Liver (tissue), 9 donors: ENCODE results near the gene SP110. TPM values are rescaled to one million over a fixed set of nuclear protein-coding genes. Genes with fewer than 3 reads are reported as not detected.

Experiments
- DNase-seq: peaks from one replicate; pipeline ENCODE4 v3.0.0-alpha.2; 2017; ENCODE audit warnings: low spot score
- H3K27ac ChIP-seq, 2 donors: one replicate each; pipeline ENCODE4 v1.7.0; 2013; ENCODE audit warnings: inconsistent platforms in 2 of 2, low read length in 2 of 2, control low read depth in 1 of 2, low read depth in 1 of 2, mild to moderate bottlenecking in 1 of 2
- H3K27me3 ChIP-seq, 4 donors: one replicate each; pipeline versions ENCODE4 v1.6.1 to v1.7.0; 2013; ENCODE audit warnings: low read length in 3 of 4, inconsistent platforms in 1 of 4, mild to moderate bottlenecking in 1 of 4, moderate library complexity in 1 of 4; ENCODE audit not compliant: control insufficient read depth in 4 of 4, insufficient read depth in 4 of 4
- H3K36me3 ChIP-seq, 4 donors: one replicate each; pipeline versions ENCODE4 v1.6.1 to v1.7.0; 2013; ENCODE audit warnings: low read length in 3 of 4, mild to moderate bottlenecking in 3 of 4, low read depth in 1 of 4, moderate library complexity in 1 of 4; ENCODE audit not compliant: control insufficient read depth in 4 of 4, insufficient read depth in 3 of 4
- H3K4me1 ChIP-seq, 4 donors: one replicate each; pipeline versions ENCODE4 v1.6.1 to v1.7.0; 2013; ENCODE audit warnings: low read length in 3 of 4, mild to moderate bottlenecking in 3 of 4, moderate library complexity in 1 of 4; ENCODE audit not compliant: control insufficient read depth in 4 of 4, insufficient read depth in 4 of 4
- H3K4me3 ChIP-seq, 3 donors: one replicate each; pipeline versions ENCODE4 v1.6.1 to v1.7.0; 2013; ENCODE audit warnings: low read length in 3 of 3, control low read depth in 1 of 3, low read depth in 1 of 3, mild to moderate bottlenecking in 1 of 3
- H3K9ac ChIP-seq, 2 donors: one replicate each; pipeline ENCODE4 v1.7.0; 2013; ENCODE audit warnings: low read length in 2 of 2, mild to moderate bottlenecking in 2 of 2, moderate library complexity in 2 of 2, control low read depth in 1 of 2, low read depth in 1 of 2
- H3K9me3 ChIP-seq, 4 donors: one replicate each; pipeline versions ENCODE4 v1.6.1 to v1.7.0; 2013; ENCODE audit warnings: low read length in 3 of 4; ENCODE audit not compliant: control insufficient read depth in 4 of 4
- EGR1 ChIP-seq, 2 donors: IDR thresholded peaks; 2 replicates each; pipeline ENCODE4 v1.6.1; 2016 to 2018; ENCODE audit warnings: antibody characterized with exemption in 2 of 2, low read depth in 2 of 2
- FOXA1 ChIP-seq: IDR thresholded peaks from 2 replicates; pipeline ENCODE4 v1.6.1; 2016; ENCODE audit warnings: antibody characterized with exemption
- GABPA ChIP-seq, 2 donors: IDR thresholded peaks in 1 of 2; conservative IDR thresholded peaks in 1 of 2; 2 replicates each; pipeline ENCODE4 v1.6.1; 2016; ENCODE audit warnings: antibody characterized with exemption in 2 of 2, mild to moderate bottlenecking in 1 of 2, moderate library complexity in 1 of 2
- HNF4A ChIP-seq, 2 donors: conservative IDR thresholded peaks; 2 replicates each; pipeline ENCODE4 v1.6.1; 2016; ENCODE audit warnings: antibody characterized with exemption in 2 of 2, mild to moderate bottlenecking in 2 of 2
- HNF4G ChIP-seq: IDR thresholded peaks from 2 replicates; pipeline ENCODE4 v1.6.1; 2016; ENCODE audit warnings: antibody characterized with exemption
- JUND ChIP-seq, 2 donors: IDR thresholded peaks; 2 replicates each; pipeline ENCODE4 v1.6.1; 2016; ENCODE audit warnings: antibody characterized with exemption in 2 of 2
- MAX ChIP-seq: IDR thresholded peaks from 2 replicates; pipeline ENCODE4 v1.6.1; 2016; ENCODE audit warnings: antibody characterized with exemption
- NR2F2 ChIP-seq: IDR thresholded peaks from 2 replicates; pipeline ENCODE4 v1.6.1; 2016; ENCODE audit warnings: antibody characterized with exemption
- REST ChIP-seq: IDR thresholded peaks from 2 replicates; pipeline ENCODE4 v1.6.1; 2016; ENCODE audit warnings: antibody characterized with exemption, mild to moderate bottlenecking
- TAF1 ChIP-seq: conservative IDR thresholded peaks from 2 replicates; pipeline ENCODE4 v1.6.1; 2016; ENCODE audit warnings: antibody characterized with exemption, mild to moderate bottlenecking
- YY1 ChIP-seq: IDR thresholded peaks from 2 replicates; pipeline ENCODE4 v1.6.1; 2016; ENCODE audit warnings: antibody characterized with exemption, mild to moderate bottlenecking
- WGBS: extraction: QIAGEN DNeasy Blood & Tissue Kit; methylation state at CpG from one replicate; pipeline ENCODE4 v1.1.7; 2013; 5-methylcytosine and 5-hydroxymethylcytosine counted together
- polyA plus RNA-seq, 2 donors: library from polyadenylated mRNA; stranded (reverse) in 1 of 2; unstranded in 1 of 2; fragments of 200-250 nt in 1 of 2; fragments of >200 nt in 1 of 2; fragmentation: Nextera tagmentation in 1 of 2; extraction: Ambion mirVana in 1 of 2; gene quantifications; one replicate each; pipeline versions ENCODE4 v1.2.1 to v1.2.3, GENCODE V29; 2013 to 2015
- total RNA-seq, 2 donors: library from RNA; depleted of rRNA; stranded (reverse); fragments of >200 nt; gene quantifications; one replicate each; pipeline ENCODE4 v1.2.3, GENCODE V29; 2014
- TF ChIP-seq, protein P1 (sequence below): fragments of 150-350 bp; IDR thresholded peaks from 2 replicates; pipeline ENCODE4 v1.5.1; 2017; ENCODE audit warnings: improper control_type of control experiment, low read depth, low read length; ENCODE audit not compliant: missing input control
- TF ChIP-seq, protein P2 (sequence below): IDR thresholded peaks from 2 replicates; pipeline ENCODE4 v1.6.1; 2016; ENCODE audit warnings: antibody characterized with exemption
- TF ChIP-seq, protein P3 (sequence below): IDR thresholded peaks from 2 replicates; pipeline ENCODE4 v1.6.1; 2016; ENCODE audit warnings: antibody characterized with exemption
- donor health status: healthy.
- donor health status: healthy.
- donor health status: healthy.
- donor health status: healthy.
- donor health status: healthy.

The SP110 gene
- total and polyA plus RNA-seq, 4 donors = 5.3 to 15.4 (median 8.2) TPM

GRCh38 chr2:230144355-230144754, 75.4 kb downstream of the SP110 start (continued):
- TF ChIP-seq, protein P1, sequence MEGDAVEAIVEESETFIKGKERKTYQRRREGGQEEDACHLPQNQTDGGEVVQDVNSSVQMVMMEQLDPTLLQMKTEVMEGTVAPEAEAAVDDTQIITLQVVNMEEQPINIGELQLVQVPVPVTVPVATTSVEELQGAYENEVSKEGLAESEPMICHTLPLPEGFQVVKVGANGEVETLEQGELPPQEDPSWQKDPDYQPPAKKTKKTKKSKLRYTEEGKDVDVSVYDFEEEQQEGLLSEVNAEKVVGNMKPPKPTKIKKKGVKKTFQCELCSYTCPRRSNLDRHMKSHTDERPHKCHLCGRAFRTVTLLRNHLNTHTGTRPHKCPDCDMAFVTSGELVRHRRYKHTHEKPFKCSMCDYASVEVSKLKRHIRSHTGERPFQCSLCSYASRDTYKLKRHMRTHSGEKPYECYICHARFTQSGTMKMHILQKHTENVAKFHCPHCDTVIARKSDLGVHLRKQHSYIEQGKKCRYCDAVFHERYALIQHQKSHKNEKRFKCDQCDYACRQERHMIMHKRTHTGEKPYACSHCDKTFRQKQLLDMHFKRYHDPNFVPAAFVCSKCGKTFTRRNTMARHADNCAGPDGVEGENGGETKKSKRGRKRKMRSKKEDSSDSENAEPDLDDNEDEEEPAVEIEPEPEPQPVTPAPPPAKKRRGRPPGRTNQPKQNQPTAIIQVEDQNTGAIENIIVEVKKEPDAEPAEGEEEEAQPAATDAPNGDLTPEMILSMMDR = no peak
- TF ChIP-seq YY1 (no peak), TAF1 (no peak), NR2F2 (no peak), GABPA (IDR thresholded peaks at IDR 0.05 in 1 of 2, conservative IDR thresholded peaks at IDR 0.05 in 1 of 2) (no peak), JUND (IDR thresholded peaks at IDR 0.05) (no peak)
- TF ChIP-seq, protein P2, sequence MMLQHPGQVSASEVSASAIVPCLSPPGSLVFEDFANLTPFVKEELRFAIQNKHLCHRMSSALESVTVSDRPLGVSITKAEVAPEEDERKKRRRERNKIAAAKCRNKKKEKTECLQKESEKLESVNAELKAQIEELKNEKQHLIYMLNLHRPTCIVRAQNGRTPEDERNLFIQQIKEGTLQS = no peak

DNA sequence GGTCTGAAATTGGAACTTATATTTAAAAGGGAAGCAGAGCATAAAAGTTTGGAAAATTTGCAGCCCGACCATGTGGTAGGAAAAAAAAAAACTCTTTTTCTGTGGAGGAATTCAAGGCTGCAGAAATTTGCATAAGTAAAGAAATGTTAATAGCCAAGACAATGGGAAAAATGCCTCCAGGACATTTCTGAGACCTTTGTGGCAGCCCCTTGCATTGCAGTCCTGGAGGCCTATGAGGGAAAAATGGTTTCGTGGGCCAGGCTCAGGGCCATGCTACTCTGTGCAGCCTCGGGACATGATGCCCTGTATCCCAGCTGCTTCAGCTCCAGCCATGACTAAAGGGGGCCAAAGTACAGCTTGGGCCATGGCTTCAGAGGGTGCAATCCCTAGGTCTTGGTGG, 79.1 kb downstream of the SP110 start:
- DNase-seq = no peak
- H3K4me1 ChIP-seq = no peaks in the 10 kb centered on the region
- no peak overlapping the region for H3K27ac ChIP-seq
- 95% methylated on average over 3 of the region's 3 CpGs for WGBS
- peaks cover 0 to 5% (median 0%) of the 10 kb centered on the region in 4 donors for H3K9me3 ChIP-seq
- H3K9ac ChIP-seq = no peak overlapping the region
- TF ChIP-seq HNF4A (conservative IDR thresholded peaks at IDR 0.05) (no peak), YY1 (no peak), MAX (no peak), HNF4G (no peak), EGR1 (IDR thresholded peaks at IDR 0.05; ENCODE audit: low read depth in 2 of 2) (no peak), REST (no peak), NR2F2 (no peak), FOXA1 (no peak)
- TF ChIP-seq, protein P3, sequence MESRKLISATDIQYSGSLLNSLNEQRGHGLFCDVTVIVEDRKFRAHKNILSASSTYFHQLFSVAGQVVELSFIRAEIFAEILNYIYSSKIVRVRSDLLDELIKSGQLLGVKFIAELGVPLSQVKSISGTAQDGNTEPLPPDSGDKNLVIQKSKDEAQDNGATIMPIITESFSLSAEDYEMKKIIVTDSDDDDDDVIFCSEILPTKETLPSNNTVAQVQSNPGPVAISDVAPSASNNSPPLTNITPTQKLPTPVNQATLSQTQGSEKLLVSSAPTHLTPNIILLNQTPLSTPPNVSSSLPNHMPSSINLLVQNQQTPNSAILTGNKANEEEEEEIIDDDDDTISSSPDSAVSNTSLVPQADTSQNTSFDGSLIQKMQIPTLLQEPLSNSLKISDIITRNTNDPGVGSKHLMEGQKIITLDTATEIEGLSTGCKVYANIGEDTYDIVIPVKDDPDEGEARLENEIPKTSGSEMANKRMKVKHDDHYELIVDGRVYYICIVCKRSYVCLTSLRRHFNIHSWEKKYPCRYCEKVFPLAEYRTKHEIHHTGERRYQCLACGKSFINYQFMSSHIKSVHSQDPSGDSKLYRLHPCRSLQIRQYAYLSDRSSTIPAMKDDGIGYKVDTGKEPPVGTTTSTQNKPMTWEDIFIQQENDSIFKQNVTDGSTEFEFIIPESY = no peak
- TF ChIP-seq, protein P2 = no peak
- no peaks in the 10 kb centered on the region for H3K27me3 ChIP-seq
- H3K4me3 ChIP-seq = no peak overlapping the region
- no peaks in the 10 kb centered on the region for H3K36me3 ChIP-seq
